Effector memory CD8-positive, alpha-beta T cell (primary cell): Measurements from ENCODE around the gene FBLIM1.
"Not testable (repeated sequence)": the region's sequence is repeated elsewhere in the genome, so short reads cannot be mapped to it uniquely, and the experiment has no call there.

Experiments used
- ATAC-seq: fragments of 150-1000 bp; cut with Tn5 transposase; replicated peaks from 2 replicates; pipeline ENCODE4 v1.10.0; 2021; ENCODE audit warnings: mild to moderate bottlenecking, moderate library complexity
- DNase-seq, 3 experiments: peaks; one replicate each; pipeline ENCODE4 v3.0.0; 2021
- H3K27ac Mint-ChIP-seq, 2 donors: one replicate each; pipeline ENCODE4 v1.8.0; 2022; ENCODE audit warnings: mild to moderate bottlenecking in 2 of 2, mixed read lengths in 2 of 2, moderate library complexity in 2 of 2
- H3K27me3 Mint-ChIP-seq, 2 donors: one replicate each; pipeline ENCODE4 v1.8.0; 2022; ENCODE audit warnings: mixed read lengths in 2 of 2
- H3K36me3 Mint-ChIP-seq: one replicate; pipeline ENCODE4 v1.8.0; 2022; ENCODE audit warnings: mild to moderate bottlenecking, moderate library complexity, mixed read lengths; ENCODE audit not compliant: insufficient read depth
- H3K4me1 Mint-ChIP-seq, 2 donors: one replicate each; pipeline ENCODE4 v1.8.0; 2022; ENCODE audit warnings: low read depth in 2 of 2, mixed read lengths in 2 of 2
- H3K4me3 Mint-ChIP-seq, 2 donors: one replicate each; pipeline ENCODE4 v1.8.0; 2022; ENCODE audit warnings: mild to moderate bottlenecking in 2 of 2, mixed read lengths in 2 of 2, moderate library complexity in 2 of 2
- H3K9me3 Mint-ChIP-seq, 2 donors: one replicate each; pipeline ENCODE4 v1.8.0; 2022; ENCODE audit warnings: mixed read lengths in 2 of 2

The FBLIM1 gene

DNA sequence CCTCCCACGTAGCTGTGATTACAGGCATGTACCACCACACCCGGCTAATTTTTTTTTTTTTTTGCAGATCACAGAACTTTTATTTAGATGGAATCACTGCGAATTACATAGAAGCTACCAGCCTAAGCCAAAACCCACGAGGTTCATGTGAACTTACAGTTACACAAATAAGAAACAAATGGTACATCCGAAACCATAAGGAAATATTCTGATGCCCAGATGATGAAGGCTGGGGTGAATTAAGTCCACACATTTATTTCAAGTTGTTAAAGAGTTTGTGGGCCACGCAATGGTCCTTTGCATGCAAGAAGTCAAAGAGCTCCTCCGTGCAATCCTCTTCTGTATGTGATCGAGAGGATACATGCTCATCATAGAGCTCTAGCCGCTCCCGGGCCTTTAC, 48.5 kb downstream of the FBLIM1 start:
- no peak overlapping the region for H3K27ac Mint-ChIP-seq
- H3K4me3 Mint-ChIP-seq: no peak overlapping the region
- H3K36me3 Mint-ChIP-seq: peaks cover 3% of the 10 kb centered on the region
- no peaks in the 10 kb centered on the region for H3K9me3 Mint-ChIP-seq
- DNase-seq (no peak), ATAC-seq (no peak)
- peaks cover 0 to 3% of the 10 kb centered on the region in 2 donors for H3K4me1 Mint-ChIP-seq
- peaks cover 6 to 21% of the 10 kb centered on the region in 2 donors for H3K27me3 Mint-ChIP-seq

DNA sequence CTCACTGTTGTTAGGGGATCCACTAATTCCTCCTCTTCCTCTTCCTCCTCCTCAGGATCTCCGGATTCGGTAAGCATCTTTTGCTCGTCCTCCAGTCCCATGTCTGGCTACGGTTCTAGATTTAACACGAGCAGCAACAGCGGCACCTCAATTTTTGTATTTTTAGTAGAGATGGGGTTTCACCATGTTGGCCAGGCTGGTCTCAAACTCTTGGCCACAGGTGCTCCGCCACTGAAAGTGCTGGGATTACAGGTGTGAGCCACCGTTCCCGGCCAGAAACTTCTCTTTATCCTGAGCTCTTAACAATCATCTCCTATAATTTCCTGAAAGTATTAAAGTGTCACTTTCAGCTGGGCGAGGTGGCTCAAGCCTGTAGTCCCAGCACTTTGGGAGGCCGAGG, 49.0 kb downstream of the FBLIM1 start, which contains the start of gene UQCRHL:
UQCRHL (minus strand) TSS at position 101 of the 400 bp plus-strand sequence; CDS start at position 101, 0 bp downstream.
- not testable (repeated sequence) for H3K27ac Mint-ChIP-seq, H3K9me3 Mint-ChIP-seq, H3K36me3 Mint-ChIP-seq, ATAC-seq, H3K4me1 Mint-ChIP-seq, H3K4me3 Mint-ChIP-seq, DNase-seq
- peaks cover 2 to 17% of the 10 kb centered on the region in 2 donors for H3K27me3 Mint-ChIP-seq

DNA sequence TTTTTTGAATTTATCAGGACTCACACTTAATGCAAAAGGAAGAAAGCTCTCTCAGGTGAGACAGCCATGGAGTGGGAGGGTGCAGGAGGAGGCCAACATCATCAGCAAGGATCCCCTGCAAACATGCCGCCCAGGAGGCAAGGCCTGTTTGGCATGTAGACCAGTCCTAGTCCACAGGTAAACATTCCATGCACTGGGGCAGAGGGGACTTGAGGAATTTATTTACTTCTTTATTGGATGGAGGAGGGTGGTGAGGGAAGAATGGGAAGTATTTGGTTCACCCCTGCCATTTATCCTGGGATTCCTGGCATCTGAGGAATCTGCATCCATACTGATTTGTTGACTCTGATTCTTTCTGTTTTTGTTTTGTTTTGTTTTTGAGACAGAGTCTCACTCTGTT, 50.4 kb downstream of the FBLIM1 start:
- no peaks in the 10 kb centered on the region for H3K4me1 Mint-ChIP-seq
- H3K4me3 Mint-ChIP-seq: no peak overlapping the region
- no peak for ATAC-seq
- H3K9me3 Mint-ChIP-seq: no peaks in the 10 kb centered on the region
- peaks cover 3% of the 10 kb centered on the region for H3K36me3 Mint-ChIP-seq
- DNase-seq: no peak
- peaks cover 0 to 16% of the 10 kb centered on the region in 2 donors for H3K27me3 Mint-ChIP-seq
- H3K27ac Mint-ChIP-seq: no peak overlapping the region

DNA sequence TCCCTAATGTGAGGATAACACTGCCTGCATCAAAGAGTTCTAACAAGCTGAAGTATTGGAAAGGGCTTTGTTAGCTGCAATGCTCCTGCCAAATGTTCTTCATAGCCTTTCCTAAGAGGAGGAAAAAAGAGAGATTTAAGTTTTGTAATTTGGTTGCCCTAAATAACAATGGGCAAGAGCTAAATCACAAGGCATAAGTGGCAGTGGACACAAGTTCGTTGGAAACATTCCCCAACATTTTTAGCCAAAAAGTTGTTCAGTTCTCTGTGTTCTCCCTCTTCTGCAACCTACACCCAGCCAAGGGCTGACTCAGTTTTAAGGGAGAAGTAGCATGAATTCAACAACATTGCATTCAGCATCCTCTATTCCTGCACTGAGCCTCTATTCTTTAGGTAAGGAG, 51.5 kb downstream of the FBLIM1 start:
- H3K4me1 Mint-ChIP-seq: no peaks in the 10 kb centered on the region
- DNase-seq: no peak
- peaks cover 0 to 16% of the 10 kb centered on the region in 2 donors for H3K27me3 Mint-ChIP-seq
- H3K27ac Mint-ChIP-seq: no peak overlapping the region
- no peaks in the 10 kb centered on the region for H3K9me3 Mint-ChIP-seq
- no peak for ATAC-seq
- H3K4me3 Mint-ChIP-seq: no peak overlapping the region
- peaks cover 3% of the 10 kb centered on the region for H3K36me3 Mint-ChIP-seq

DNA sequence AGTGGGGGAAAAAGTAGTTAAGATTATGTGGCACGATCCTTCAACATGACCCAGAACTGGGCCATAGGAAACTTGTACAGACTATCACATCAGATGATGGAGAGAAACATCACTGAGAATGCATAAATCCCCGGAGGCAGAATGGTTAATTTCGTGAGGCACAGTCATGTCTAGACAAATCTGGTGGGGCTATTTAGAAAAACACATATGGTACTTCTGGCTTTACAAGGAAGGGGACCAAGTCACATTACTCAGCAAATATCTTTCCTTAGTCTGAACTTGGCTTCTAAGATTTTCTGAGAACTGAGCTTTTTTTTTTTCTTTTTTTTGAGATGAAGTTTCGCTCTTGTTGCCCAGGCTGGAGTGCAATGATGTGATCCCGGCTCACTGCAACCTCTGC, 58.1 kb downstream of the FBLIM1 start:
- Mint-ChIP-seq H3K9me3 (no peaks in the 10 kb centered on the region), H3K27ac (no peak overlapping the region), H3K4me3 (no peak overlapping the region), H3K36me3 (no peaks in the 10 kb centered on the region), H3K4me1 (no peaks in the 10 kb centered on the region), H3K27me3 (no peaks in the 10 kb centered on the region)
- DNase-seq: no peak
- no peak for ATAC-seq

DNA sequence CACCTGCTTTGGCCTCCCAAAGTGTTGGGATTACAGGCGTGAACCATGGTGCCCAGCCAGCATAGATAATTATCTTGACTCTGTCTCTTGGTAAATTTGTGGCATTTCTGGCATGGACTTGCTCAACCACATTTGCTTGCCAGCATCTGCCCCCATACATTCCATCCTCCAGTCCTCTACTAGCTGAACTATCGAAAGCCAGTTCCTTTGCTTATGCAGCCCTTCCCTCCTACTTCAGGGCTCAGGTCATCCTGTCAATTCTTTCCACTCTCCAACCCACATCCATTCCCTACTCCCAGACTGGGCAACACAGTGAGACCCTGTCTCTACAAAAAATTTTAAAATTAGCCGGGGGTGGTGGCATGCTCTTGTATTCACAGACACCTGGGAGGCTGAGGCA, 61.9 kb downstream of the FBLIM1 start:
- DNase-seq (no peak), ATAC-seq (no peak)
- H3K36me3 Mint-ChIP-seq: peaks cover 4% of the 10 kb centered on the region
- H3K9me3 Mint-ChIP-seq: no peaks in the 10 kb centered on the region
- no peak overlapping the region for H3K27ac Mint-ChIP-seq
- no peaks in the 10 kb centered on the region for H3K27me3 Mint-ChIP-seq
- H3K4me3 Mint-ChIP-seq: no peak overlapping the region
- no peaks in the 10 kb centered on the region for H3K4me1 Mint-ChIP-seq

DNA sequence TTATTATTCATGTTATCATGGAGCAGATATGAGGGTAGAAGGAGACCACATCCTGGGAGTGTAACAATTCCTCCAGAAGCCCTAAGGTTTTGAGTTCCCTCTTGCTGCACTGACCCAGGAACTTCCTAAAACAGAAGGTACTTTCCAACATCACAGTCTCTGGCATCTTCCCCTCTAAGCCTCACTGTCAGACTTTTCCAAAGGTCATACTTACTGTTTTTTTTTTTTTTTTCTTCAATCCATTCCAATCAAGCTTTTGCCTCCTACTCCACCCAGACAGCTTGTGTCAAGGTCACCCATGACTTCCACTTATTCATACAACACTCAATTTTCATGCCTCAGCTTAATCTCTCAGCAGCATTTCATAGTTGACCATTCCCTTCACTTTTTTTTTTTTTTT, 67.2 kb downstream of the FBLIM1 start:
- no peak for DNase-seq
- Mint-ChIP-seq H3K27me3 (no peaks in the 10 kb centered on the region), H3K4me1 (peaks cover 3 to 9% of the 10 kb centered on the region in 2 donors), H3K36me3 (peaks cover 4% of the 10 kb centered on the region), H3K27ac (no peak overlapping the region), H3K9me3 (no peaks in the 10 kb centered on the region), H3K4me3 (no peak overlapping the region)
- no peak for ATAC-seq

DNA sequence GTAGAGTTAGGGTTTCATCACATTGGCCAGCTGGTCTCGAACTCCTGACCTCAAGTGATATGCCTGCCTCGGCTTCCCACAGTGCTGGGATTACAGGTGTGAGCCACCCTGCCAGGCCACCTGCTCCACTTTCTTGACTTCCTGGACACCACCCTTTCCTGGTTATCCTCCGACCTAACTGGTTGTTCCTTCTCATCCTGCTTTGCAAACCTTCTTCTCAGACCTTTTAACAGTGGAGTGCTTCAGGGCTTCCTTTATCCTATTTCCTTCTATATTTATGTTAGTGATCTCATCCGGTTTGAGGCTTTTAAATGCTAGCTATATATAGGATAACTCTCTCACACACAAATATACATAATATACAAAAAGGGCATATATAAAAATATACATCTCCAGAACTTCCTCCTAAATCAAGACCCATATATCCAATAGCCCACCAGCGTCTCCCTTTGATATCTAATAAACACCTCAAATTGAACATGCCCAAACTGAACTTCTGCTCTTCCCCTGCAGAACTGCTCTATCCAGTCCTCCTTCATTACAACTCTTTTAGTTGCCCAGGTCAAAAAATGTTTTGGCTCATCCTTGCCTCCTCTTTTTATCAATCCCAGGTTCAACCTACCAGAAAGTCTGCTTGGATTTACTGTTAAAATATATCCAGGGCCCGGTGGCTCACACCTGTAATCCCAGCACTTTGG, 68.4 kb downstream of the FBLIM1 start:
- H3K36me3 Mint-ChIP-seq: peaks cover 4% of the 10 kb centered on the region
- no peak overlapping the region for H3K27ac Mint-ChIP-seq

DNA sequence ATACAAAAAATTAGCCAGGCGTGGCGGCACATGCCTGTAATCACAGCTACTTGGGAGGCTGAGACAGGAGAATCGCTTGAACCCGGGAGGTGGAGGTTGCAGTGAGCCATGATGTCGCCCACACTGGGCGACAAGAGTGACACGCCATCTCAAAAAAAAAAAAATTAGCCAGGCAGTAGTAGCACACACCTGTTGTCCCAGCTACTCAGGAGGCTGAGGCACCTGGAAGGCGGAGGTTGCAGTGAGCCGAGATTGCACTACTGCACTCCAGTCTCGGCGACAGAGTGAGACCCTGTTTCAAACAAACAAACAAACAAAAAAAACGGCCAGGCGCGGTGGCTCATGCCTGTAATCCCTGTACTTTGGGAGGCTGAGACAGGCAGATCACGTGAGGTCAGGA, 69.0 kb downstream of the FBLIM1 start:
- H3K4me3 Mint-ChIP-seq, H3K27me3 Mint-ChIP-seq, H3K9me3 Mint-ChIP-seq, H3K27ac Mint-ChIP-seq, ATAC-seq, H3K36me3 Mint-ChIP-seq, DNase-seq: not testable (repeated sequence)
- H3K4me1 Mint-ChIP-seq: peaks cover 6 to 16% of the 10 kb centered on the region in 2 donors

More for the DNA sequence above, 68.4 kb downstream of the FBLIM1 start:
- H3K4me1 Mint-ChIP-seq: peaks cover 6 to 15% of the 10 kb centered on the region in 2 donors
- H3K4me3 Mint-ChIP-seq: no peak overlapping the region
- ATAC-seq (no peak), DNase-seq (no peak)
- H3K27me3 Mint-ChIP-seq: no peaks in the 10 kb centered on the region
- H3K9me3 Mint-ChIP-seq: no peaks in the 10 kb centered on the region

DNA sequence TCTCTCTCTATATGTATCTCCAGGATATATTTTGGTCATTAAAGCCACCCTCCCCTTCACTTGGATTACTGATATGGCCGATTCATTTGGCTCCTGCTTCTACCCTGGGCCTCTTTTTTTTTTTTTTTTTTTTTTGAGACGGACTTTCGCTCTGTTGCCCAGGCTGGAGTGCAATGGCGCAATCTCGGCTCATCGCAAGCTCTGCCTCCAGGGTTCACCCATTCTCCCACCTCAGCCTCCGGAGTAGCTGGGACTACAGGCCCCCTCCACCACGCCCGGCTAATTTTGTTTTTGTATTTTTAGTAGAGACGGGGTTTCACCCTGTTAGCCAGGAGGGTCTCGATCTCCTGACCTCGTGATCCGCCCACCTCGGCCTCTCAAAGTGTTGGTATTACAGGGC, 70.3 kb downstream of the FBLIM1 start:
- H3K4me3 Mint-ChIP-seq, DNase-seq, H3K9me3 Mint-ChIP-seq, H3K27me3 Mint-ChIP-seq, H3K27ac Mint-ChIP-seq, ATAC-seq: not testable (repeated sequence)
- Mint-ChIP-seq H3K4me1 (peaks cover 8 to 19% of the 10 kb centered on the region in 2 donors), H3K36me3 (peaks cover 15% of the 10 kb centered on the region)

DNA sequence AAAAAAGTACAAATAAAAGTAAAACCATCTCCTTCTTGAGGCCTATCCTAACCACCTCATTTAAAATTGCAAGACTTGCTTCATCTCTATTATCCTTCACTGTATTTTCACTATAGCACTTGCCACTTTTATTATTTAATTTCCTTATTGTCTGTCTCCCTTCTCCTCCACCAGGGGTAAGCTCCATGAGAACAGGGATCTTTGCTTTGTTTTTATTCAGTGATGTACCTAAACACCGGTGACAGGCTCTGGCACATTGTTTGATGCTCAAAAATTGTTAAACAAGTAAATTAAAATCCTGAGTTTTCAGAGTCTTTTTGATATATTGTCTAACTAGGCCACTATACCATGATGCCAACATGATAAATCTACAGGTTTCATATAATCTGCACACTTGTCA, 71.7 kb downstream of the FBLIM1 start:
- ATAC-seq: no peak
- DNase-seq: no peak
- no peaks in the 10 kb centered on the region for H3K9me3 Mint-ChIP-seq
- H3K4me1 Mint-ChIP-seq: peaks cover 8 to 24% of the 10 kb centered on the region in 2 donors
- H3K4me3 Mint-ChIP-seq: no peak overlapping the region
- no peaks in the 10 kb centered on the region for H3K27me3 Mint-ChIP-seq
- H3K27ac Mint-ChIP-seq: peak overlapping the region in 1 of 2 donors; percentile 11
- H3K36me3 Mint-ChIP-seq: peaks cover 25% of the 10 kb centered on the region

DNA sequence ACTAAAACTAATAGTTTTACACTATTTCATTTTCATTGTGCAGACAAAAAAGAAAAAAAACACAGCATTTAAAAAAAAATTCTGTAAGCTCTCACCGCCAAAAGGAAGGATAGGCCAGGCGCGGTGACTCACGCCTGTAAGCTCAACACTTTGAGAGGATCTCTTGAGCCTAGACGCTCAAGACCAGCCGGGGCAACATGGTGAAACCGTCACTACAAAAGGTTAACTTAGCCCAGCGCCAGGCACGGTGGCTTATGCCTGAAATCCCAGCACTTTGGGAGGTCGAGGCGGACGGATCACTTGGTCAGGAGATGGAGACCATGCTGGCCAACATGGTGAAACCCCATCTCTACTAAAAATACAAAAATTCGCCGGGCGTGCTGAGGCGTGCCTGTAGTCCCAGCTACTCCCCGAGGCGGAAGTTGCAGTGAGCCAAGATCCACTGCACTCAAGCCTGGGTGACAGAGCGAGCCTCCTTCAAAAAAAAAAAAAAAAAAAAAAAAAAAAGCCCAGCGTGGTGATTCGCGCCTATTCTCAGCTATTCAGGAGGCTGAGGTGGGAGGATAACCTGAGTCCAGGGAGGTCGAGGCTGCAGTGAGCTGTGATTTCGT, 74.6 kb downstream of the FBLIM1 start:
- H3K9me3 Mint-ChIP-seq: no peaks in the 10 kb centered on the region
- H3K4me3 Mint-ChIP-seq: peak overlapping the region; percentile 94 to 95
- no peaks in the 10 kb centered on the region for H3K27me3 Mint-ChIP-seq
- DNase-seq (peak in 2 of 3 experiments; percentile 8 to 16), ATAC-seq (no peak)
- peaks cover 14 to 27% of the 10 kb centered on the region in 2 donors for H3K4me1 Mint-ChIP-seq
- peaks cover 42% of the 10 kb centered on the region for H3K36me3 Mint-ChIP-seq
- peak overlapping the region; percentile 96 to 97 for H3K27ac Mint-ChIP-seq

DNA sequence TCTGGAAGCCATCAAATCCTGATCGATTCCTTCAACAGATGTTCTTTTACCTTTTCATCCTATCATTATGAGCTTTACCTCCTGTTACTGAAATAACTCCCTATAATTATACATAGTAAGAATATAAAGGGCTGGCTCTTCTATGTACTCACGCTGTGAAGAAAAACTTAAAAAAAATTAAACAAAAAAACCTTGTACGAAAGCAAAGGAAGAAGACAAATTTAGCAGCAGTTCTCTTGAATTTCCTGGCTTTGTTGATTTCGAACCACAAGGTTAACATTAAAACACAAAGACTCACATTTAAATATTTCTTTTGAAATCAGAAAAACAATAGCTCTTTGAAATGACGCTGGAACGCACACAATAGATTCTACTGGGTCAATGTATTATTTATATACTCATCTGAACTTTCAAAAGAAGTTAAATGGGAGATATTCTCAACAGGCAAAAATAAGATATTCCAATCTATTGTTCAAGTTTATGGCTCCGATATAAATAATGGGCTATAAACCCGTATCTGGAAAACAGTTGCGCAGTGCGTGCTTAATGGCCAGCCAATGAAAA, 75.3 kb downstream of the FBLIM1 start:
- Mint-ChIP-seq H3K27ac (peak overlapping the region; percentile 96 to 97), H3K9me3 (no peaks in the 10 kb centered on the region), H3K36me3 (peaks cover 42% of the 10 kb centered on the region), H3K4me1 (peaks cover 14 to 27% of the 10 kb centered on the region in 2 donors), H3K4me3 (peak overlapping the region; percentile 94 to 95), H3K27me3 (no peaks in the 10 kb centered on the region)
- ATAC-seq (no peak), DNase-seq (no peak)
